Neural progenitor cell (in vitro differentiated cells): ENCODE data around the gene DUT. TPM values are rescaled to one million over a fixed set of nuclear protein-coding genes. Genes with fewer than 3 reads are reported as not detected.

Source experiments
- DNase-seq: peaks from one replicate; pipeline ENCODE4 v3.0.0-alpha.2; 2016; ENCODE audit warnings: low spot score
- H2AFZ ChIP-seq: fragments of 200-600 bp; sonication (generic); replicated peaks from 2 replicates; pipeline ENCODE4 v1.6.1; 2016; ENCODE audit warnings: antibody characterized with exemption
- H3F3A ChIP-seq: fragments of 200-600 bp; sonication (generic); 2 replicates; pipeline ENCODE4 v1.6.1; 2016; ENCODE audit warnings: antibody characterized with exemption, low read depth
- H3K27ac ChIP-seq: fragments of 200-600 bp; sonication (generic); 2 replicates; pipeline ENCODE4 v1.5.1; 2016; ENCODE audit warnings: mild to moderate bottlenecking
- H3K27me3 ChIP-seq: fragments of 200-600 bp; sonication (generic); 2 replicates; pipeline ENCODE4 v1.6.1; 2016; ENCODE audit warnings: mild to moderate bottlenecking, moderate library complexity
- H3K36me3 ChIP-seq: fragments of 200-600 bp; sonication (generic); 2 replicates; pipeline ENCODE4 v1.5.1; 2016
- H3K4me1 ChIP-seq: fragments of 200-600 bp; sonication (generic); 2 replicates; pipeline ENCODE4 v1.6.1; 2016; ENCODE audit warnings: mixed run types
- H3K4me2 ChIP-seq: fragments of 200-600 bp; sonication (generic); 2 replicates; pipeline ENCODE4 v1.6.1; 2016
- H3K4me3 ChIP-seq: fragments of 200-600 bp; sonication (generic); 2 replicates; pipeline ENCODE4 v1.5.1; 2016
- H3K79me2 ChIP-seq: fragments of 200-600 bp; sonication (generic); 2 replicates; pipeline ENCODE4 v1.6.1; 2016; ENCODE audit warnings: low read depth
- H3K9ac ChIP-seq: fragments of 200-600 bp; sonication (generic); 2 replicates; pipeline ENCODE4 v1.6.1; 2016
- H3K9me3 ChIP-seq: fragments of 200-600 bp; sonication (generic); 2 replicates; pipeline ENCODE4 v1.5.1; 2016; ENCODE audit warnings: low read depth
- H4K20me1 ChIP-seq: fragments of 200-600 bp; sonication (generic); 2 replicates; pipeline ENCODE4 v1.6.1; 2016; ENCODE audit warnings: low read depth
- H3K27ac Mint-ChIP-seq: 3 replicates; pipeline ENCODE4 v1.8.0; 2021; ENCODE audit warnings: mixed read lengths
- H3K27me3 Mint-ChIP-seq: 2 replicates; pipeline ENCODE4 v1.8.0; 2022; ENCODE audit warnings: low read depth, mild to moderate bottlenecking, inconsistent platforms, moderate library complexity, mixed read lengths; ENCODE audit not compliant: insufficient read depth
- H3K36me3 Mint-ChIP-seq: 3 replicates; pipeline ENCODE4 v1.8.0; 2021; ENCODE audit warnings: mixed read lengths
- H3K4me1 Mint-ChIP-seq: 3 replicates; pipeline ENCODE4 v1.8.0; 2021; ENCODE audit warnings: mixed read lengths
- H3K4me3 Mint-ChIP-seq: 3 replicates; pipeline ENCODE4 v1.8.0; 2021; ENCODE audit warnings: mild to moderate bottlenecking, moderate library complexity, mixed read lengths
- H3K9me3 Mint-ChIP-seq: 3 replicates; pipeline ENCODE4 v1.8.0; 2020; ENCODE audit warnings: mixed read lengths
- CTCF ChIP-seq: fragments of 200-600 bp; sonication (generic); IDR thresholded peaks from 2 replicates; pipeline ENCODE4 v1.5.1; 2017; ENCODE audit warnings: antibody characterized with exemption, mild to moderate bottlenecking
- EZH2 ChIP-seq: fragments of 200-600 bp; sonication (generic); IDR thresholded peaks from 2 replicates; pipeline ENCODE4 v1.6.1; 2017; ENCODE audit warnings: antibody characterized with exemption, mild to moderate bottlenecking, moderate library complexity
- EZH2phosphoT487 ChIP-seq: fragments of 200-600 bp; sonication (generic); IDR thresholded peaks from 2 replicates; pipeline ENCODE4 v1.6.1; 2017; ENCODE audit warnings: antibody characterized with exemption
- total RNA-seq: library from RNA; depleted of rRNA; stranded (reverse); fragments of >200 nt; gene quantifications from 2 replicates; pipeline ENCODE4 v1.2.3, GENCODE V29; 2015; ENCODE audit warnings: low replicate concordance

Gene DUT
- total RNA-seq, 1 donor from 2014 or later, result 51.6 TPM

GRCh38 chr15:48360841-48361240 lies 29.6 kb downstream of the DUT start:
- H3K36me3 ChIP-seq, result no peaks in the 10 kb centered on the region
- no peaks in the 10 kb centered on the region for H3K9me3 Mint-ChIP-seq
- no peak overlapping the region for H3K27ac Mint-ChIP-seq
- no peaks in the 10 kb centered on the region for H3K36me3 Mint-ChIP-seq
- H3K27me3 ChIP-seq, result no peaks in the 10 kb centered on the region
- no peak overlapping the region for H2AFZ ChIP-seq
- no peaks in the 10 kb centered on the region for H3K9me3 ChIP-seq
- peaks cover 9% of the 10 kb centered on the region for H3K4me1 Mint-ChIP-seq
- no peak for TF ChIP-seq EZH2
- no peak for TF ChIP-seq EZH2phosphoT487
- TF ChIP-seq CTCF, result no peak
- H3F3A ChIP-seq, result no peaks in the 10 kb centered on the region
- H3K4me3 ChIP-seq, result no peak overlapping the region
- H4K20me1 ChIP-seq, result no peaks in the 10 kb centered on the region
- H3K27me3 Mint-ChIP-seq, result no peaks in the 10 kb centered on the region
- H3K4me3 Mint-ChIP-seq, result no peak overlapping the region
- H3K27ac ChIP-seq, result no peak overlapping the region
- peaks cover 10% of the 10 kb centered on the region for H3K4me1 ChIP-seq
- H3K9ac ChIP-seq, result no peak overlapping the region
- no peaks in the 10 kb centered on the region for H3K79me2 ChIP-seq
- no peak overlapping the region for H3K4me2 ChIP-seq
- DNase-seq, result no peak

- Histone ChIP-seq H4K20me1 (no peaks in the 10 kb centered on the region), H3K36me3 (no peaks in the 10 kb centered on the region), H2AFZ (no peak overlapping the region), H3K4me2 (no peak overlapping the region), H3K79me2 (no peaks in the 10 kb centered on the region), H3K4me1 (peaks cover 10% of the 10 kb centered on the region), H3K27ac (no peak overlapping the region), H3K9me3 (no peaks in the 10 kb centered on the region), H3K9ac (no peak overlapping the region), H3K4me3 (no peak overlapping the region), H3F3A (no peaks in the 10 kb centered on the region), H3K27me3 (no peaks in the 10 kb centered on the region)
- no peak overlapping the region for H3K27ac Mint-ChIP-seq
- no peaks in the 10 kb centered on the region for H3K27me3 Mint-ChIP-seq
- DNase-seq, result no peak
- peaks cover 9% of the 10 kb centered on the region for H3K4me1 Mint-ChIP-seq
- no peak overlapping the region for H3K4me3 Mint-ChIP-seq
- H3K9me3 Mint-ChIP-seq, result no peaks in the 10 kb centered on the region
- no peaks in the 10 kb centered on the region for H3K36me3 Mint-ChIP-seq
- TF ChIP-seq EZH2phosphoT487, result no peak
Measured at GRCh38 chr15:48361685-48362084, 30.5 kb downstream of the DUT start.

- peaks cover 5% of the 10 kb centered on the region for H3K4me1 Mint-ChIP-seq
- H3K79me2 ChIP-seq, result no peaks in the 10 kb centered on the region
- no peak overlapping the region for H2AFZ ChIP-seq
- TF ChIP-seq CTCF (no peak), EZH2phosphoT487 (no peak), EZH2 (no peak)
- H3K27ac ChIP-seq, result no peak overlapping the region
- H4K20me1 ChIP-seq, result no peaks in the 10 kb centered on the region
- H3F3A ChIP-seq, result no peaks in the 10 kb centered on the region
- no peaks in the 10 kb centered on the region for H3K9me3 Mint-ChIP-seq
- H3K4me3 ChIP-seq, result no peak overlapping the region
- H3K9me3 ChIP-seq, result no peaks in the 10 kb centered on the region
- H3K27me3 Mint-ChIP-seq, result no peaks in the 10 kb centered on the region
- no peaks in the 10 kb centered on the region for H3K27me3 ChIP-seq
- no peak for DNase-seq
- peaks cover 7% of the 10 kb centered on the region for H3K4me1 ChIP-seq
- H3K27ac Mint-ChIP-seq, result no peak overlapping the region
- H3K4me2 ChIP-seq, result no peak overlapping the region
- no peaks in the 10 kb centered on the region for H3K36me3 ChIP-seq
- no peaks in the 10 kb centered on the region for H3K36me3 Mint-ChIP-seq
- no peak overlapping the region for H3K9ac ChIP-seq
- no peak overlapping the region for H3K4me3 Mint-ChIP-seq
Measured at GRCh38 chr15:48363474-48363873, 32.2 kb downstream of the DUT start.

GRCh38 chr15:48365575-48365974 lies 34.3 kb downstream of the DUT start:
- H3K36me3 Mint-ChIP-seq, result no peaks in the 10 kb centered on the region
- H3K27me3 ChIP-seq, result no peaks in the 10 kb centered on the region
- H3K27me3 Mint-ChIP-seq, result peaks cover 2% of the 10 kb centered on the region
- no peak overlapping the region for H3K4me2 ChIP-seq
- no peaks in the 10 kb centered on the region for H3K9me3 ChIP-seq
- TF ChIP-seq EZH2 (no peak), CTCF (no peak), EZH2phosphoT487 (no peak)
- DNase-seq, result no peak
- no peaks in the 10 kb centered on the region for H3K9me3 Mint-ChIP-seq
- H3K4me1 ChIP-seq, result no peaks in the 10 kb centered on the region
- H3K27ac Mint-ChIP-seq, result no peak overlapping the region
- H3K4me1 Mint-ChIP-seq, result no peaks in the 10 kb centered on the region
- no peak overlapping the region for H3K4me3 ChIP-seq
- H3K27ac ChIP-seq, result no peak overlapping the region
- no peak overlapping the region for H3K4me3 Mint-ChIP-seq
- H3F3A ChIP-seq, result no peaks in the 10 kb centered on the region
- no peak overlapping the region for H2AFZ ChIP-seq
- no peaks in the 10 kb centered on the region for H3K79me2 ChIP-seq
- no peaks in the 10 kb centered on the region for H4K20me1 ChIP-seq
- H3K9ac ChIP-seq, result no peak overlapping the region
- no peaks in the 10 kb centered on the region for H3K36me3 ChIP-seq
